GM21447 (cell line): ENCODE results near the gene QKI.
"Not testable (repeated sequence)": the region's sequence is repeated elsewhere in the genome, so short reads cannot be mapped to it uniquely, and the experiment has no call there.

Source experiments
- ATAC-seq: cut with Tn5 transposase; IDR thresholded peaks from one replicate; pipeline ENCODE4 v1.9.1; 2021; ENCODE audit not compliant: unreplicated experiment

The QKI gene

GRCh38 chr6:163476946-163477345 lies 62.4 kb downstream of the QKI start:
- not testable (repeated sequence) for ATAC-seq

GRCh38 chr6:163483107-163483506 lies 68.6 kb downstream of the QKI start:
- no peak for ATAC-seq

DNA sequence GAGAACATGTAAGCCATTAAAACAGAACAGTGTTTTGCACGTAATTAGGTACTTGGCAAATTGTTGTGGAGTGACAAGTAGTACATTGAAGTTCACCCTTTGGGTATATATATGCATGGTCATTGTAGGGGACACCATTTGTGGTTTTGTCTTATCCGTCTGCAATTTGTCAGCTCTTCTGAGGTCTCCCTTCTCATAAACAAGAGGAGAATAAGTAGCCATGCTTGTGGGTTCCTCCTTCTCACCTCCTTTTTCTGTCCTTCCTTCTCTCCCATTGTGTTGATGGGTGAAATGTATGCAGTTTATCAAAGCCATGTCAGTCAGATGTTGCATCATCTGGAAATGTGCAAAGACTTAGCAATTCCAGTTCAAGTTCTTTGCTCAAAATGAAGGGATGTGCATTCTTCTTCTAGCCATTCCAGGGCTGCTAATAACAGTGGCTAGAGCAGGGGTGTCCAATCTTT lies 70.9 kb downstream of the QKI start:
- ATAC-seq: no peak

DNA sequence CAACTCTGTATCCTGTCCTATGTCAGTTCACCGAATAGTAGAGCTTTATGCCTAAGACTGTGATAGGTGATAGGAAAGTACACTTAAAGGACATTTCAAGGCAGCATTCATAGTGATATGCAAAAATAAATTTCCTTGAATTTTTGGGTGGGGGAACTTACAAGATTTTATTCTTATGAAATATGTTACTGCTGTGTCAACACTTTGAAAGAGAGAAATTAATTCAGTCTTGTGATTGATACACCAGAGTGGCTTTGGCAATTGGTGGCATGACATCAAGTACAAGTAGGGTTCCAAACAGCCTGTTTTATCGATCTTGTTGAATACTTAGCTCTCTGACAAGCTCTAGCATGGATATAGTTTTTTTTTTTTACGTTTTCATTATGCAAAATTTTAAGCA lies 72.3 kb downstream of the QKI start:
- no peak for ATAC-seq

DNA sequence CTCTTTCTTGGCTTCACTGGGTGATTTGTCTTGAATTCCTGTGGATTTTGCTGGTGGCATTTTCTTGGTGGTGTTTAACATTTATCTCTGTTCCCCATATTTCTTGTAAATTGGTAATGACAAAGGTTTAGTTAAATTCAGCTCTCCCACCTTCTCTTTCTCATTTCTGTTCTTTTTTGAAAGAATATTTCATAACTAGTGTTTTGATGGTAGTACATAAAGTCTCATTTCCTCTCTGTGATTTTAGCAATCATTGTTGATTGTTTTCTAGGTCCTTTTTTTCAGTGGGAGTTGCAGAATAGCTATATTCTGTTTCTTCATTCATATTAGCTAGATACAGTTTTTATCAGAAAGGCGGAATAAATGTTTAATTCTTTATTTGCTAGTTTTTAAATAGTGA lies 73.1 kb downstream of the QKI start:
- ATAC-seq: no peak

DNA sequence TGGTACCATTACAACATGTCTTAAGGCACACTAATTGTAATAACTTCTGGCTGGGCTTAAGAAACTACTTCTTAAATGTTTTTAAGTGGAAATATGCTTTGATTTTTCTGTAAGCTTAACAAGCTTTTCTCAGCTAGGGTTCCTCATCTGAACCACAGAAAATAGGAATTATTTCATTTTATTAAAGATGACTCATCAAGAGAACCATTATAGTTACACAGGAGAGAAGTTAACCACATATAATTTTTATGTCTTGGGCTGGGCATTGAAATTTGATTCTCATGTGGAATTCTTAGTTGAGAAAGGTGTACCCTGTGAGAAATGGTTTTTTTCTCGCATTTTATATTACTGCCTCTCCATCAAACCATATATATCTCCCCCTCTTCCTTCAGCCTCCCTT lies 75.1 kb downstream of the QKI start:
- ATAC-seq: no peak

DNA sequence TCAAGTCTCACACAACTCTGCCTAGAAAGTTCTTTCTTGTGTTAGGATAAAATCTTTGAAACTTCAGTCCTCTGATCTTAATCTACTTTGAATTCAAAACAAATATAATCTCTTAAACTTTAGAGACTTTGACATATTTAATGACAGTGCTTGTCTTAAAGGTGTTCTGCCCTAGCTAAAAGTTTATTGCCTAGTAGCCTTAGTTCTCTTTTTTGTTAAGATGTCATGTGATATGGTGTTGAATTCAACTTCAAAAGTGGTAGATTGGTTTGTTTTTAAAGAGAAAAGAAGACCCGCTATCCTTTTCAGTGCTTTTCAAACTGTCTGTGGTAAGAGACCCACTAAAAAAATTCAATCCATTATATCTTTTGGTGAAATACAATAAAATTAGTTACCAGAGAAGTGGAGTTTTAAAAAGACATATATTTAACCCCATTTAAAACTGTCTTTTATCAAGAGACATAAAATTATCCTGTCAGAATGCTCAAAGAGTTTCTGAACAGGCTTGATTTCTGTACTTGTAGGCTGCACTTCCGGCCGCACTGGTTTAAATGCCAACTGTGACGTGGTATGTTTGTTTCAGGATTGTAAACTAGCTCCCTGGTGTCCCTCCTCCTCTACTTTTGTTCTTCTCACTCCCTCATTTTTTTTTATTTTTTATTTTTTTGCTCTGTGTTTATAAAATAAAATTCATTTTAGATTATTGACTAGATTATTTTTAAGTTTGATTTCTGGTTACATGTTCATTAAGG lies 76.5 kb downstream of the QKI start:
- ATAC-seq: no peak

GRCh38 chr6:163491737-163492300 lies 77.3 kb downstream of the QKI start:
- ATAC-seq: no peak

GRCh38 chr6:163494279-163494727 lies 79.8 kb downstream of the QKI start:
- no peak for ATAC-seq

- ATAC-seq: no peak
Measured at GRCh38 chr6:163496205-163496604, 81.7 kb downstream of the QKI start.

- no peak for ATAC-seq
Measured at GRCh38 chr6:163500105-163500504, 85.6 kb downstream of the QKI start.

GRCh38 chr6:163501026-163501425 lies 86.5 kb downstream of the QKI start:
- ATAC-seq: no peak

GRCh38 chr6:163501439-163501838 lies 86.9 kb downstream of the QKI start:
- no peak for ATAC-seq

DNA sequence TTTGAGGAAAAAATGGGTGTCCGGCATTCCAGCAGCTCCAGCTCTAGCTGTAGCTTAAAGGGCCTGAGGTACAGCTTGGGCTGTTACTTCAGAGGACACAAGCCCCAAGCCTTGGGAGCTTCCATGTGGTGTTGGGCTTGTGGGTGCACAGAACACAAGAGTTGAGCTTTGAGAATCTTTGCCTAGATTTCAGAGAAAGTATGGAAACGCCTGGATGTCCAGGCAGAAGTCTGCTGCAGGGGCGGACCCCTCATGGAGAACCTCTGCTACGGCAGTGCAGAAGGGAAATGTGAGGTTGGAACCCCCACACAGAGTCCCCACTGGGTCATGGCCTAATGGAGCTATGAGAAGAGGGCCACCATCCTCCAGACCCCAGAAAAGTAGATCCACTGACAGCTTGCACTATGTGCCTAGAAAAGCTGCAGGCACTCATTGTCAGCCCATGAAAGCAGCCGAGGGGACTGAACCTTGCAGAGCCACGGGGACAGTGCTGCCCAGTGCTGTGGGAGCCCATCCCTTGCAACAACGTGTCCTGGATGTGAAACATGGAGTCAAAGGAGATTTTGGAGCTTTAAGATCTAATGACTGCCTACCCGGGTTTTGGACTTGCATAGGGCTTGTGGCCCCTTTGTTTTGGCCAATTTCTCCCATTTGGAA lies 90.6 kb downstream of the QKI start:
- no peak for ATAC-seq

DNA sequence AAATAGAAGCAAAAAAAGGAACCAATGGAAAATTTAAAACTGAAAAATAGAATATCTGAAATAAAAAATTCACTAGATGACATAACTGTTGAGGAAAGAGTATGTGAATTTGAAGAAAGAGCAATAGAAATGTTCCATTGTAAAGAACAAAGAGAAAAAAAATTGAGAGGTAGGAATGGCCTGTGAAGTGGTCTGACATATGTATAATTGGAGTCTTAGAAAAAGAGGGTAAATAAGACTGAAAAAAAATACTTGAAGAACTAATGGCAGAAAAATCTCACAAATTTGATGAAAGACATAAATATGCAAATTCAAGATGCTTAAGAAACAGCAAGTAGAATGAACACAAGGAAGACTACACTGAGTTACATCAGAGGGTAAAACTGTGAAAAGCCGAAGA lies 93.4 kb downstream of the QKI start:
- ATAC-seq: no peak

DNA sequence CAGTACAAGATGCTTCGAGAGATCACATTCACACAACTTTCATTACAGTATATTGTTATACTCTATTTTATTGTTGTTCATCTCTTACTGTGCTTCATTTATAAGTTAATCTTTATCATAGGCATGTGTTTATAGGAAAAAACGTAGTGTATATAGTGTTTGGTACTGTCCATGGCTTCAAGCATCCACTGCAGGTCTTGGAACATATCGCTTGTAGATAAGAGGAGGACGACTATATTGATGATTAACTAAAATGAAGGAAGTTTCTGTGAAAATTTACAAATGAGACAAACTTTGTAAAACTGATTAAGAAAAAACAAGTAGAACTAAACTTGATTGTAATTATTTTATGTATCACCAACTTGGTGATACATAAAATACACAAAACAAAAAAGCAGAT lies 98.5 kb downstream of the QKI start:
- no peak for ATAC-seq

- ATAC-seq: no peak
Measured at GRCh38 chr6:163513570-163514166, 99.2 kb downstream of the QKI start.

DNA sequence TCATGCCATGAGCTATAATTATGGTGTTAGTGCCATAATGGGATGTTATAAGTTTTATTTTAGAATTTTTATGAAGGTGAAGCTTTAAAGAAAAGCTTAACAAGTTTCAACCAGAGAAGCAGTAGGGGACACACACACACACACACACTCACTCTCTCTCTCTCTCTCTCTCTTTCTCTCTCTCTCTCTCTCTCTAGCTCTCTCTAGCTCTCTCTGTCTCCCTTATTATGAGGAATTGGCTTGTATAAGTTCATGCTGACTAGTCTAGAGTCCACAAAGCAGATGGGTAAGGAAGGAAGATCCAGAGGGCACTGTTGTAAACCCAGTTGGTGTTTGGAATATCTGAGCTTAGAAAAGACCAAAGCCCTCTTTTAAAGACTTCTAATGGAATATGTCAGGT lies 102.4 kb downstream of the QKI start:
- ATAC-seq: no peak

DNA sequence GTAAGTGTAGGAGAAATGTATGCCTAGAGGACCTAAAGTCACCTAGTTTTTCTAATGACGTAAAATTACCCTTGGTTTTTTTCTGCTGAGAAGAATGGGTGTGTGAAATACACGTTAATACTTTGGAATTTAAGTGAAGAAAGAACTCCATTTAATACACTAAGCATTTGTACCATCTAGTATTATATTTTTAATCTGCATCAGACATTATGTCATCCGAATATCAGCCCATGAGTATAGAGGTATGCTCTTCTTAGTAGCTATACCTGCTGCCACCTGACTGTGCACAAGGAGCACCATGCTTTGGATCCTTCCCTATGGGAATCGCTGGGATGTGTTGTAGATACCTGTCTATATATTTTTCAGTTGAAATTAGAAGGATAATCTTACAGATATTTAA lies 106.4 kb downstream of the QKI start:
- no peak for ATAC-seq

DNA sequence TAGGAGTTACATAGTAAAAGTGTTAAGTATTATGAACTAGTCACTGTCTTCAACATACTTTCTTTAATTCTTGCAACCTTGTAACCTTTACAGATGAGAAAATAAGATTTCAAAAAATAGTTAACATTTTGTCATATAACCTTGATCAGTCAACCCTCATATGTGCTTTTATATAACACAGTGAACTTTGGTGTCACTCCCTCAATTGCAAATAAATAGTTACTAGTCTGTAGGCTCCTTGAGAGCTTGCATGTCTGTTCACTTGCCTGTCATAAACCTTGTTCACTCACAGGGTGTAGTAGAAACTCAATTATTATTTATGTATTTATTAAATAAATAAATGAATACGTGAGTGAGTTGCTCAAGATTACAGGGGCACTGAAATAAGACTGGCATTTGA lies 107.5 kb downstream of the QKI start:
- ATAC-seq: no peak

- no peak for ATAC-seq
Measured at GRCh38 chr6:163525926-163526325, 111.4 kb downstream of the QKI start.

- no peak for ATAC-seq
Measured at GRCh38 chr6:163526346-163526745, 111.8 kb downstream of the QKI start.
